ENCODE measurements around the gene DAGLB.
"Not testable (repeated sequence)": the region's sequence is repeated elsewhere in the genome, so short reads cannot be mapped to it uniquely, and the experiment has no call there.

DAGLB gene

DNA sequence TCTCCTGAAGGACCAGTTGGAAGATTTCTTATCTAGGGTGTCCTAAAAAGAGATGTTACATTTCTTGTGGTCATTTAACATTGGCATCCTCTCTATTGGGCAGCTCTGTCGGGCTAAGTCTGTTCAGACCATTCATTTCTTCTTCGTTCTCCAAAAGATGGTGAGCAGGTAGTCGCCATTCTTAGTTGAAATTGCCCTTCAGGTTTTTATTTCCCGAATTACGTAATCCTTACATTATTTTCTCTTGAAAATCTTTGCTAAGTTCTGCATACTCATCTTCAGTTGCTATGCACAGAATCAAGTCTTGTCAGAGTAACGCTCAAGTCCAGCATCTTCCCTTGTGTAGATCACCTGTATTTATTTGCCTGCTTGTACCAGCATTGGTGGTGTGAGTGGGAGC, 53.6 kb downstream of the DAGLB start:
- no peak for DNase-seq

DNA sequence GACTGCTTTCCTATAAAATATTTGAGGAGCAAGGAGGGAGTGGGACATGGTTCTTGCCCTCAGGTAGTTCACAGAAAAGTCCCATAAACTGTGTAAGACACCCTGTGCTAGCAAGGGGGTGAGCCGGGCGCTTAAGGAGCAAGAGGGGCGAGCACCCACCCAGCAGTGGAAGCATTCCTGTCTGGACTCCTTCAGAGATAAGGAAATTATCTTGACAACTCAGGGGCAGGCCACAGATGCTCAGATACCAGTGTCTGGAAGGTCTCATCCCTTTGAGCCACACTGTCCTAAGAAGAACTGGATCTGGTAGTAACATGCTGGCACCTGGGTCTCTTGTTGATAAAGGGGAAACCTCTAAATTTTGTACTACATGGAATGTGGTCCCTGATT, 54.1 kb downstream of the DAGLB start:
- no peak for DNase-seq

DNA sequence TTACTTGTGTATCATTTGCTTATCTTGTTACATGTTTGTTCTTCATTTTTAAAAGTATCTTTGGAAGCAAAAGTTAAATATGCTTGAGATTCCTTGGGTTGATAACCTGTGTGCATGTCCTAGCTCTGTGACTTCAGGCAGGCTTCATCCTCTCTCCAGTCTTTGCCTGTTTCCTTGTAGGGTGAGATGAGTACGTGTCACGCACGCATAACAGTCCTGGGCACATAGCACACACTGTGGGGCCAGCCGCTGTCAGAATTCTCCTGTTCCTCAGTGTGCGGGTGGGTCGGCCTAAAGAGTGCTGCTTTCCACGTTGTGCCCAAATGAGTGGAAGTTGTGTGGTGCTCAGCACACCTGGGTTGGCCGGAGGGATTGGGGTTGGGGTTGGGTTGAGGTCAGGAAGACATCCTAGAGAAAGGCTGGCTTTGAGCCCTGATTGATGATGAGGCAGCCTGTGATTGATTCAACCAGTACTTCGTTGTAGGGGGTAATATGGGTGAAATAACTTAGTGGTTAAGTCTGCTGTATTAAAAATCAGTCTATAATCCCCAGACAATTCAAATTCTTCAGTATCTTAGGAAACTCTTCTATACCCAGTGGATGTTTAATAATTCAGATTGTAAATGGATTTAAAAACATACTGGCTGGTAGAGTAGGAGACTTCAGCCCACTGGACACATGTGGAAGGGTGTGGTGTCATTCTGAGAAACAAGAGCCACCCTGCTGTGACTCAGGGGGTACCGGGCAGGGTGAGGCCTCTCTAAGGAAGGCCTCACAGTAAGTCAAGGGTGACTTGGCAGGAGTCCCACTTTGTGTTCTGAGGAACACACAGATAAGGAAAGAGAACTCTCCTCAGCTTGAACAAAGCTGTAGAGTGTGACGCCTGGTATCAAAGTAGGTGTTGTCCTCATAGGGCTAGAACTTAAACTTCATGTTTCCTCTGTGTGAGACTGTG, 54.8 kb downstream of the DAGLB start:
- no peak for DNase-seq

DNA sequence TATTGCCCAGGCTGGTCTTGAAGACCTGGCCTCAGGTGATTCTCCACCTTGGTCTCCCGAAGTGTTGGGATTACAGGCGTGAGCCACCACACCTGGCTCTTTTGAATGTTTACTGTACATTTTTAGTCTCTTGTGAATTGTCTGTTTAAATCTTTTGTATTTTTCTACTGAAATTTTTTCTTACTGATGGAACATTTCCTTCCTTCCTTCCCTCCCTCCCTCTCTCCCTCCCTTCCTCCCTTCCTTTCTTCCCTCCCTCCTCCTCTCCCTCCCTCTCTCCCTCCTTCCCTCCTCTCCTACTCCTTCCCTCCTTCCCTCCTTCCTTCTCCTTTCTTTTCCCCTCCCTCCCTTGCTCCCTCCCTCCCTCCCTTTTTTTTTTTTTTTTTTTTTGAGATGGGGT, 58.0 kb downstream of the DAGLB start:
- no peak for DNase-seq

DNA sequence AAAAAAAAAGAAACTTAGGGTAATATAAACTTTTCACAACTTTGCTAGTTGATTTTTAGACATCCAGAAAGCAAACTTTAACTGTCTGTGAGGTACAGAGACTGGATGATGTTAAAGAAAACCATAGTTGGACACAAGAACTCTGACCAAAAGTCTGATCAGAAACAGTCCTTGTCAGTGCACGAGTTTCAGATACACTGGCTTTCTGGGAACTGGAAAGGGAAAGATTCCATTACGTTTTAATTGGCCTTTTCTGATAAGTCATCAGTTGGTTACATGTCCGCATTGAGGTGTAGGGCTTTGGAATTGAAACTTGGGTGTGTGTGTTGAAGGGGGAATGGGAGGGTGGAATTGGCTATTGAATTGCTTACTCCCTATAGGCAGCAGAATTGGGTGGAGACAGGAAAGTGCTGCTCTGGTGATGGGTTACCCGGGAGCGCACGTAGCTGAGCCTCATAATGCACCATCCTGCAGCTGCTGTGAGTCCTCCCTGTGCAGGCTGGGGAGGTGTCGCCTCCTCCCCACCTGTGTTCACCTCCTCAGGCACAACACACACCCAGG, 59.9 kb downstream of the DAGLB start:
- DNase-seq: no peak

DNA sequence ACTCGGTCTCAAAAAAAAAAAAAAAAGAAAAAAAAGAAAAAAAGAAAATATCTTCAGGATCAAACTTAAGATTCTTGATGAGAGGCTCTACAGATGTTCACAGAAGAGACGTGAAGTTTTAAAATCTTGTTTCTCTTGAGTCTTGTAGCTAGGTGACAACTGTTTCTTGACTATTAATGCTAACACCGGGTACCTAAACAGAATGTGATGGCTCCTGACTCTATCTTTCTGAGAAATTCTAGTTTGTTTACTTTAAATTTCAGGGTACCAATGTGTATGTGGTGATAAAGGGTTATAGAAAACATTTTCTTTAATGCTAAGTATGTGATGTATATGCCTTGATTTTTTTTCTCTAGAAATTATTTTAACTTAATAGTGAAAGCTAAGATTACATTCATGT, 61.0 kb downstream of the DAGLB start:
- DNase-seq: no peak

DNA sequence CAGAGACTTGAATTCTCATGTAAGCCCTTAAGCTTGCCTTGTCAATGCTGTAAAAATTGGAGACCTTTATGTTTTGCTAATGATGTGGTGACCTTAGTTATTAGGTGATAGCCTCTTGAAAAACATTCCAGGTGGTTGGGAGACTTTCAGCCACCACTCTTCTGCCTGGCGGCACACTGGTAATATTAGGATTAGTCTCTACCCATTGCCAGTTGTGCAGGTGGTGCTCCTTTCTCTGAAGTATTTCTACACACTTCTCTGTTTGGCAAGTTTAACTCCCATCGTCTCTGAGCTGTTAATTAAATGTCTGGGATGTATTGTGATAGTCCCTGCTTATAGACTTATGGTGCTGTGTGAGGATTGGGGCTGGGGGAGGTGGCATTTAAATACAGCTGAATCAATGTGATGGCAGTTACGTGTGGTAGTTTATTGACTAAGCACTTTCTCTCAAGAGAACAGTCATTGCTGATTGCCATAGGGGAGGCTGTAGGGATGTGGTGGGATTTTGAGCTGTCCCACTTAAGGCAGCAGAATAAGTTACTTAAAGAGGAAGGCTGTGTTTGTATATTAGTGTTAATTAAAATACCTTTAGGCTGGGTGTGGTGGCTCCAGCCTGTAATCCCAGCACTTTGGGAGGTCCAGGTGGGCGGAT, 61.7 kb downstream of the DAGLB start:
- no peak for DNase-seq

DNA sequence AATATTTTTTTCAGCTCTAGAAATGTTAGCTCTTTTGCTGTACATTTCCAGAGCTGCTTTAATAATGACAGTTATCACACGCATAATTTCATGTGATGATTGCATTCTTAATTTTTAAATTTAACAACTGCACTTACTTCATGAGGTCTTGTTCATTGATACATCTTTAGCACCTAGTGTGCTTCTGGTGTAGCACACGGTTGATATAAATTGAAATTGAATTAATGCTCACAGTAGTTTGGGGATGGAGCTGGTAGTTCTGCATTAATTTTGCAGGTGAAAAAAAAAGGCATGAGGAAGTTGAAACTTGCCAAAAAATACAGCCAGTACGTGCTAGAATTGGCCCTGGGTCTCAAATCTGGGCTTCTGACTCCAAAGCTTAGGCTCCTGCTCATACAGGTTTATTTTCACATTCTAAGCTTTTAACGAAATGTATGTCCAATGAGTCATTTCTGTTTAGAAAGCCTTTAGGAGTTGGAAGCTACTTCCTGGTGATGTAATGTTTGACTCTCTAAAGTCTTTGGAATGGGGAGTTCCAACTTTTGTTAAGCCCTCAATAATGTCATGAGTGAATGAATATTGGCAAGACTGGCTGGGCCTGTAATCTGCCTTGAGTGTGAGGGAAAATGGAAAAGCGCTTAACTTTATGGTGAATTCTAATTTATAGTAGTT, 62.5 kb downstream of the DAGLB start:
- no peak for DNase-seq

DNA sequence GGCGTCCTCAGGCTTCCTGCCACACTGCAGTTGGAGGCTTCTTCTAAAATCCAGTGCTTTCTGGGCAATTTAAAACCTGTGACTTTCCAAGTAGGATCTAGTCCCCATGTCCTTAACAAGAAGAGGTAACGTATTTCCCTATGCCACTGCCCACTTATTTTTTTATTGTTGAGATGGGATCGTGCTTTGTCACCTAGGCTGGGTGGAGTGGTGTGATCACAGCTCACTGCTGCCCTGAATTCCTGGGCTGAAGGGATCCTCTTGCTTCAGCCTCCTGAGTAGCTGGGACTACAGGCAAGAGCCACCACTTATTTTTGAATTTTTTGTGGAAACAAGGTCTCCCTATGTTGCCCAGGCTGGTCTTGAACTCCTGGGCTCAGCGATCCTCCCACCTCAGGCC, 63.4 kb downstream of the DAGLB start:
- DNase-seq: no peak

DNA sequence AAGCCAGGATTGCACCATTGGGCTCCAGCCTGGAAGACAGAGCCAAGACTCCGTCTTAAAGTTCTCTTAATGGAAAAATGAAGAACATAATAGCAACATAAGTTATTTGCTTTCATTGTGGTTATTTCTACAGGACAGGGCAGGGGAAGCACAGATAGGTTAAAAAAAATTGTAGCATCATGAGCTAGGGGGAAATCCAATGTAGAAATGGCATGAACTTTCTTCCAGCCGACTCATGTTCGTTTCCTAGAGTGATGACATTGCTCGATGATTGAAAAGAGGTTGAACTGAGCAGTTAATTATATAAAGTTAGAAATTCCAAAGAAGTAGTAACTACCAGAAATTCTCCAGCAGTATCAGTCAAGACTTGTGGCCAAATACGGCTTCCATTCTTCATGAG, 64.9 kb downstream of the DAGLB start:
- DNase-seq: no peak

DNA sequence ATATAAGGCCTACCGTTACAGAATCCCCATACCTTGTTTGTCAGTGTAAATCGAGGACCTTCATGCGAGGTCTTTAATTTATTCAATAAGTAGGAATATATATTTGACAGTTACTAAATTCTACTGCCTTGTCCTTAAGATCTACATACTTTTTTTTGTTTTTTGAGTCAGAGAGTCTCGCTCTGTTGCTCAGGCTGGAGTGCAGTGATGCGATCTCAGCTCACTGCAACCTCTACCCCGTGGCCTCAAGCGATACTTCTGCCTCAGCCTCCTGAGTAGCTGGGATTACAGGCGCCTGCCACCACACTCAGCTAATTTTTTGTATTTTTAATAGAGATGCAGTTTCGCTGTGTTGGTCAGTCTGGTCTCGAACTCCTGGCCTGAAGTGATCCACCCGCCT, 65.9 kb downstream of the DAGLB start:
- not testable (repeated sequence) for DNase-seq

DNA sequence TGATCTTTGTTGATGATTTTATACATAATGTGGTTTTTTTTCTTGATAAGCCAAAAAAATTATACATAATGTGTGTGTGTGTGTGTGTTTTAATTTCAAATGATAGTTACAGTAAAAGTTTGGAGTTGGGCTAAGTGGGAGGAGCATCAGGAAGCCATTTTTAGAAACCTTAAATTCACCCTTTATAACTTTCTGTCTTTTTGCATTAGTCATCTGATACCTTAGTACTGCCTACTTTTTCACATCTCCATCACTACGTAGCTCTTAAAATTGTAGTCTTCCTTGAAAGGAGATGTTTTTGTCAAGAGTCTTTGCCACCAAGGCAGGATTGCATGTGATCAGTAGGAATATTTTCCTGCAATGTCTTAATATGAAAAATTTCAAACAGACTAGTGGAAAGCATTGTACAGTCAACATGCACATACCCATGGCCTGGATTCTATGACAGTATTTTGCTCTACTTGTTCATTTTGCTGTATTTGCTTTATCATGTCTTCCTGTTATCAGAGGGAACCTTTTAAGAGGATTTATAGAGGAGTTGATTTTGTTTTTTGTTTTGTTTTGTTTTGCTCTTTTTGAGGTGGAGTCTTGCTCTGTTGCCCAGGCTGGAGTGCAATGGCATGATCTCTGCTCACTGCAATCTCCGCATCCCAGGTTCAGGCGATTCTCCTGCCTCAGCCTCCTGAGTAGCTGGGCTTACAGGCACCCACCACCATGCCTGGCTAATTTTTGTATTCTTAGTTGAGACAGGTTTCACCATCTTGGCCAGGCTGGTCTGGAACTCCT, 67.3 kb downstream of the DAGLB start:
- DNase-seq: no peak

DNA sequence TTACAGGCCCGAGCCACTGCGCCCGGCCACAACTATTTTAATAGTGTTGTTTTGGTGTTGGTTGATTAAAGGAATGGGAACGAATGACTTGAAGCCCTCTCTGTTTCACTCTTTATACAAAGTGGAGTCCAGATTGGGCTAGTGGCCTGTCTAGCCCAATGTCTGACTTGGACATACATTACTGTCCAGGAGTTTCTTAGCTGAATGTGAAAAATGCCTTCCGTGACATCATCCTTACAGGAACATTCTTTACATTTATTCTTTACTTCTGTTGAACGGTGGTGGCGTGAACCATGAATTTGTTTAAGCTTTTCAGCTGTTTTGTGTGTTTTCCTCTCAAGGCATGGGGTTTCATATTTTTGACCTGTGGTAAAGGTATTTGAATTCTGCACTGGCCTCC, 67.9 kb downstream of the DAGLB start:
- no peak for DNase-seq

DNA sequence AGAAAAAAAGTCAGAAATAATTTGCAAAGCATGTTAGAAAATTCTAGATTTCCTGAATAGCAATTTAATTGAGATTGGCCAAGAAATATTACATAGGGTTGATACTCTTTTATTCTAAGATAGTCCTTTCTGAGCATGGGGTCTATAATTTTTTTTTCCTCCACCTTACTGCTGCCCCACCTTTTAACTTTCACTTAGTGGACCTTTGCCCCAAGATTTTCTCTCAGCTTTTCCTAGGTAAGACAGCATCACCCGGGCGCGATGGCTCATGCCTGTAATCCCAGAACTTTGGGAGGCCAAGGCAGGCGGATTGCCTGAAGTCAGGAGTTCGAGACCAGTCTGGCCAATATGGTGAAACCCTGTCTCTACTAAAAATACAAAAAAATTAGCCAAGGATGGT, 69.2 kb downstream of the DAGLB start:
- not testable (repeated sequence) for DNase-seq

DNA sequence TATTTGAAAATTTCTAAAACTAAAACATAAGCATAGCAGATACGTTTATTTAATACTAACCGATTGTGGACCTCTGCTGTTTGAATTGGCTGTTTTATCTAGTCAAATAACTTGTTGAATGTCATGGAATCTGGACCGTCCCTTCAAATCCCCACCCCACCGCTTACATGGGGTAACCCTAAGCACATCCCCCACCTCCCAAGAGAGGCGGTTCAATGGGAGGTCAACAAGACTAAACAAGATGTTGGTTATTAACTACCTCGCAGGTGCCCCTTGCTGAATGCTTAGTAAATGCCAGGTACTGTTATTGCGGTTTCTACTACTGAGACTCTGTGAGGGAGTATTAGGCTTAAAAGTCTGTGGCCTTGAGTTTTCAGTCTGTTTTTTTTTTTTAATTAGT, 70.9 kb downstream of the DAGLB start:
- DNase-seq: no peak

DNA sequence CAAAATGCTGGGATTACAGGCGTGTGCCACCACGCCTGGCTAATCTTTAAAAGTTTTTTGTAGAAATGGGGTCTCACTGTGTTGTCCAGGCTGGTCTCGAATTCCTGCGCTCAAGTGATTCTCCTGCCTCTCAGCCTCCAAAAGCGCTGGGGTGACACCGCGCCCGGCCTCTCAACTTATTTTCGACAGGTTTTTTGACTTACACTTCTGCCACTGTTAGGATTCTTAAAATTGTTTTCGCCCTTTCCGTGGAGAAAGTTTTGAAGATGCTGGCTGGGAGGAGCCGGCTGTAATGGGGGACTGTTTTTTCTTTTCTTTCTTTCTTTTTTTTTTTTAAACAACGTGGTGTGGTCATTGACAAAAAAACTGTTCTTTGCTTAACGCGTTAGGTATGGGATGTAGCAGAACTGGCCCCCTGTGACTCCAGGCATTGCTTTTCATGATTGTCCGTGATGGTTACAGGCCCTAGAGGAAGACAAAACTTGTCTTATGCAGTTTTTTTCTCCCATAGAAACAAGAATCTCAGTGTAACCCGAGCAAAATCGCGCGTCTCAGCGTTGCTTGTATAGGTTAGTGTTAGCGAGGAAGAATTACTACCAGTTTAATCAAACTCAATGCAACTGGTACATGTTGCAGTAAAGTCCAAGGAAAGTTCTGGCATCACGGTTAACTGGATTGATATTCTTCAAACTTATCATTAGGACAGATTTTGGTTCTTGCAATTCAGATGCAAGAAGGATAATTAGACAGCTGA, 72.2 kb downstream of the DAGLB start:
- DNase-seq: no peak

DNA sequence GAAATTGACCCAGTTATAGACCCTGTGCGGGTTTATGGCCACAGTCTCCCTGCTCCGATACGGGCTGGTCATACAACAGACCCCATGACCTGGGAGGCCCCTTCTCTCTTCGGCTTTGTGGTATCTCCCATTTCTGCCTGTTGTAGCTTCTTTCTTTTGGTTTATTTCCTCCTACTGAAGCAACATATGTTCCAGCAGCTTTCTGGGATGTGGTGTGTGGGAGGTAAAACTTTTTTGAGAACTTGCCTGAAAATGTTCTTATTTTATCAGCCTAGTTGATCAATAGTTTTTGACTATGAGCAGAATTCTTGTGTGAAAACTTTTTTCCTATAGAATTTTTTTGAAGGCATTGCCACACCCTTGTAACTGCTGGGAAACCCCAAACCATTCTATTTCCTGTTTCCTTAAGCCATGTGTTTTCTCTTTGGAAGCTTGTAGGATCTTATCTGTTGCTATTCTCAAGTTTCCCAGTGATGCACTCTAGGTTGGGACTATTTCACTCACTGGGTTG, 80.0 kb downstream of the DAGLB start:
- no peak for DNase-seq

DNA sequence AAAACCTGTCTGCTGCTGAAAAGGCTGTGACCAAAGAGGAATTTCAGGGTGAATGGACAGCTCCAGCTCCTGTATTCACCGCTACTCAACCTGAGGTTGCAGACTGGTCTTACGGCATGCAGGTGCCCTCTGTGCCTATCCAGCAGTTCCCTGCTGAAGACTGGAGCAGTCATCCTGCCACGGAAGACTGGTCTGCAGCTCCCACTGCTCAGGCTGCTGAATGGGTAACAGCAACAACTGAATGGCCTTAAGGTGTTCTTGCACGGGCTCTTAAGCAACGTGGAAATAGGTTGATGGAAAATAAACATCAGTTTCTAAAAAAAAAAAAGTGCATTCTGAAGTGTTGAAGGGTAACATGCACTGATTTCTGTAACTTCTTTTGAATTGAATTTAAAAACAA, 82.3 kb downstream of the DAGLB start:
- DNase-seq: no peak

DNA sequence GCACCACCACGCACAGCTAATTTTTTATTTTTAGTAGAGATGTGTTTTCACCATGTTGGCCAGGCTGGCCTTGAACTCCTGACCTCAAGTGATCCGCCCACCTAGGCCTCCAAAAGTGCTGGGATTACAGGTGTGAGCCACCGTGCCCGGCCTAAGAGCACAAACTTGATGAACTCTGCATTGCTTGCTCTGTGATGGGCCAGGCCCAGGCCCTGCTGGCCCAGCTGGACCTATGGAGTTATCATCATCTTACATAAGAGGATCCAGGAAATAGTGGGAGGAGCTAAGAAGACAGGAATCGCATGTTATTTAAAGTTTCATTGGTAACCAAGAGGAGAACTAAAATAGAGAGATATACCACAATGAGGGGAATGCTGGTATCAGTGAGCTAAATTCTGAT, 86.9 kb downstream of the DAGLB start:
- no peak for DNase-seq

DNA sequence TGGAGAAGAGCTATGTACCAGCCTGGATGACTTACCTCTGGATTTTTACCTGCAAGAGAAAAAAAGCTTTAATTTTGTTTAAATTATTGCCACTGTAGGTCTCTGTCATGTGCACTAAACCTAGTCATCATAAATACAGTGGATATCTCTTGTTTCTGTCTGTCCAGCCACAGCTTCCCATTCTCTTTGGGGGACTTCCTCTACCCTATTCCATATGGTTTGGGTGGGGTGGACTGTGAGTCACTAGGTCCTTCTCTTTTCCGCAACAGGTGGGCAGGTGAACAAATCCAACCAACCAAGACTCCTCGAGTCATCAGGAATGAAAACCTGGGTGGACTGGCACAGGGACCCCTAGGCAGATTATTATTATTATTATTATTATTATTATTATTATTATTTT, 88.0 kb downstream of the DAGLB start:
- DNase-seq: no peak

Measured in cerebellar nuclear complex (tissue), 1 donor.